Measurements from ENCODE around the gene TTC28.
A peak's percentile ranks its signal among the peaks of the same experiment; 100 is the strongest.

TTC28 gene

GRCh38 chr22:27995801-27996528 is 683.7 kb downstream of the TTC28 start:
- TF ChIP-seq CTCF (IDR thresholded peaks at IDR 0.05) = no peak
- Mint-ChIP-seq H3K9me3 (no peaks in the 10 kb centered on the region), H3K4me1 (peaks cover 9% of the 10 kb centered on the region), H3K36me3 (ENCODE audit: low read depth) (peaks cover 15% of the 10 kb centered on the region), H3K27ac (peak overlapping the region; percentile 75), H3K4me3 (no peak overlapping the region), H3K27me3 (ENCODE audit: low read depth, poor library complexity) (no peaks in the 10 kb centered on the region)
- no peak for DNase-seq

- peaks cover 15% of the 10 kb centered on the region for H3K4me1 Mint-ChIP-seq
- H3K4me3 Mint-ChIP-seq = no peak overlapping the region
- DNase-seq = no peak
- peaks cover 21% of the 10 kb centered on the region for H3K36me3 Mint-ChIP-seq (ENCODE audit: low read depth)
- no peaks in the 10 kb centered on the region for H3K27me3 Mint-ChIP-seq (ENCODE audit: low read depth, poor library complexity)
- no peaks in the 10 kb centered on the region for H3K9me3 Mint-ChIP-seq
- peak overlapping the region; percentile 57 for H3K27ac Mint-ChIP-seq
- TF ChIP-seq CTCF (IDR thresholded peaks at IDR 0.05) = no peak
Measured at GRCh38 chr22:27994481-27995331, 684.9 kb downstream of the TTC28 start.

GRCh38 chr22:27993774-27994350 is 685.8 kb downstream of the TTC28 start:
- TF ChIP-seq CTCF (IDR thresholded peaks at IDR 0.05) = no peak
- Mint-ChIP-seq H3K9me3 (no peaks in the 10 kb centered on the region), H3K4me3 (no peak overlapping the region), H3K27me3 (ENCODE audit: low read depth, poor library complexity) (no peaks in the 10 kb centered on the region), H3K4me1 (peaks cover 15% of the 10 kb centered on the region), H3K27ac (no peak overlapping the region), H3K36me3 (ENCODE audit: low read depth) (peaks cover 25% of the 10 kb centered on the region)
- DNase-seq = no peak

DNA sequence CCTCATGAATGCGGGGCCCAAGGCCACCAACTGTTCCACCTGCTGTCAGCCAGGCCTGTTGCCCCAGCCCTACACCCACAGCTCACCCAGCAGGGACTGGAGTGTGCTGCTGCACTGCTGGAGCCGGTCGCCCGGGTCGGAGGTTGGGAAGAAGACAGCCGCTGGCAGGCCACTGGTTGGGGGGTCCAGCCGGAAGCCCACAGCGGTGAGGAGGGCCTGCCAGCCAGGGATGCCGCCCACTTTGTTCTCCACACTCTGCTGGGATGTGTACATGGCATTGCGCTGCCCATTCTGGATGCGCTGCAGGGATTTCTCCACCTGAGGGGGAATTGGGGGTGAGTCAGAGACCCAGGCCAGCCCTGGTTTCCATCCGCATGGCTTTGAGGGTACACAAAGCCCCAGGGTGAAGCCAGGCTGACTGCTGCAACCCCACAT is 686.4 kb downstream of the TTC28 start:
- Mint-ChIP-seq H3K36me3 (ENCODE audit: low read depth) (peaks cover 29% of the 10 kb centered on the region), H3K27me3 (ENCODE audit: low read depth, poor library complexity) (no peaks in the 10 kb centered on the region), H3K9me3 (no peaks in the 10 kb centered on the region), H3K4me3 (no peak overlapping the region), H3K27ac (no peak overlapping the region), H3K4me1 (peaks cover 15% of the 10 kb centered on the region)
- TF ChIP-seq CTCF (IDR thresholded peaks at IDR 0.05) = no peak
- no peak for DNase-seq

DNA sequence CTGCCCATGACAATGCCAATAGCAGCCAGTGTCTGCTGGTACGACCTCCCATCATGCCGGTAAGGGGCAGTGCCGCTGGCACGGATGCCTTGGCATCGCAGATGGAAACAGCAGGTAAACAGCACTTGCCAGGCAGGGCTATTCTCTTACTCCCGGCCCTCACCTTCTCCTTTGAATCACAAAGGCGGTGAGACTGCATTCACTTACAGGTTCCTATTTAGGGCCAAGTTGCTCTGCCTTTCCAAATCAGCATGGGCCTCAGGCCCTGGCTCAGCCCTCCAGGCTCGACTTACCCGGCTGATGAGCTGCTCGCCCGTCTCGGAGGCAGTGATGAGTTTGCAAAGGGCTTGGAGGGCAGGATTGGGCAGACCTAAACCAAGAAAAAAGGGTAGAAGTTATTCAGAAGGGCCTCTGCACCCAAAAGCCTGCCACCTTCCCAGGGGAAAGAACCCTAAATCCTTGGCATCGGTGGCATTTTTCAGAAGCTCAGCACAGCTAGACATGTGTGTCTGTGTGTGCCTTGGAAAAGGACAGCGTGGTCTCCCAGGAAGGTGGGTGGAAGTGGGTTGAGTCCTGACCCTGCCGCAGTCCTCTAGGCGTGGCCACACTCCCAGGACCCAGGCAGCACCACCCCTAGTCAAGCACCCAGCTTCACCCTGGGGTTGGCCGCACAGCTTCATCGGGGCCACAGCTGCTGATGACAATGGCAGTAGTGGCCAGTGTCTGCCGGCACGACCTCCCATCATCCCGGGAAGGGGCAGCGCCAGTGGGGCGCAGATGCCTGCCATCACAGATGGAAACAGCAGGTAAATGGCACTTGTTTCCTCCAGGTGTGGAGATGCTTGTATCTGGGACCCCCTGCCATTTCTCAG is 687.1 kb downstream of the TTC28 start:
- no peak for DNase-seq

More for the DNA sequence above, 687.1 kb downstream of the TTC28 start:
- no peak overlapping the region for H3K27ac Mint-ChIP-seq
- peaks cover 29% of the 10 kb centered on the region for H3K36me3 Mint-ChIP-seq (ENCODE audit: low read depth)
- H3K4me3 Mint-ChIP-seq = no peak overlapping the region
- peaks cover 15% of the 10 kb centered on the region for H3K4me1 Mint-ChIP-seq
- H3K9me3 Mint-ChIP-seq = no peaks in the 10 kb centered on the region
- H3K27me3 Mint-ChIP-seq (ENCODE audit: low read depth, poor library complexity) = no peaks in the 10 kb centered on the region
- TF ChIP-seq CTCF (IDR thresholded peaks at IDR 0.05) = no peak
